Heart right ventricle (tissue), 16 donors: Measurements from ENCODE around the gene SYCE3. TPM values are rescaled to one million over a fixed set of nuclear protein-coding genes. Genes with fewer than 3 reads are reported as not detected.

Source experiments
- ATAC-seq, 8 donors: fragments of 200-7000 bp; cut with Tn5 transposase; one replicate each; pipeline ENCODE4 v1.9.1; 2020; ENCODE audit warnings: mild to moderate bottlenecking in 8 of 8, moderate library complexity in 8 of 8, moderate number of reproducible peaks in 1 of 8
- DNase-seq, 2 donors: peaks; one replicate each; pipeline ENCODE4 v3.0.0-alpha.2; 2020
- H3K27ac ChIP-seq, 10 donors: fragments of 200-600 bp; sonication (generic) in 2 of 10; one replicate each; pipeline versions ENCODE4 v1.5.0 to v1.8.0; 2020 to 2022; ENCODE audit warnings: mild to moderate bottlenecking in 3 of 10
- H3K27me3 ChIP-seq, 7 donors: fragments of 200-600 bp; one replicate each; pipeline ENCODE4 v1.8.0; 2021 to 2022; ENCODE audit warnings: mild to moderate bottlenecking in 2 of 7
- H3K36me3 ChIP-seq, 9 donors: fragments of 200-600 bp; sonication (generic) in 1 of 9; one replicate each; pipeline versions ENCODE4 v1.5.0 to v1.8.0; 2020 to 2022; ENCODE audit warnings: mild to moderate bottlenecking in 2 of 9
- H3K4me1 ChIP-seq, 9 donors: fragments of 200-600 bp; sonication (generic) in 1 of 9; one replicate each; pipeline versions ENCODE4 v1.5.0 to v1.8.0; 2020 to 2022; ENCODE audit warnings: mild to moderate bottlenecking in 4 of 9
- H3K4me3 ChIP-seq, 10 donors: fragments of 200-600 bp; sonication (generic) in 2 of 10; one replicate each; pipeline versions ENCODE4 v1.5.0 to v1.8.0; 2020 to 2022; ENCODE audit warnings: mild to moderate bottlenecking in 7 of 10, moderate library complexity in 2 of 10
- H3K9me3 ChIP-seq, 11 donors: fragments of 200-600 bp in 10 of 11; sonication (generic) in 2 of 11; one replicate each; pipeline versions ENCODE4 v1.5.0 to v1.8.0; 2013 to 2022; ENCODE audit warnings: mild to moderate bottlenecking in 2 of 11, control low read depth in 1 of 11, moderate library complexity in 1 of 11
- WGBS, 2 donors: extraction: QIAGEN DNeasy Blood & Tissue Kit; methylation state at CpG; one replicate each; pipeline ENCODE4 v1.1.7; 2013; ENCODE audit warnings: inconsistent platforms in 1 of 2; 5-methylcytosine and 5-hydroxymethylcytosine counted together
- intact Hi-C, 10 donors: fragments of 100-400 bp; cut with DNase I; formaldehyde crosslinking; loops; one replicate each; pipeline versions ENCODE4 v1.11.1 to v1.14.2; 2022
- long read RNA-seq, 3 donors: library from polyadenylated mRNA; unstranded; transcript quantifications; one replicate each; pipeline ENCODE4 v2.0.0, GENCODE V29; 2020 to 2021
- polyA plus RNA-seq, 2 donors: library from polyadenylated mRNA; stranded (reverse); fragments of 200-250 nt; gene quantifications; one replicate each; pipeline ENCODE4 v1.2.3, GENCODE V29; 2013
- total RNA-seq, 10 donors: library from RNA; stranded (reverse); fragmentation: NEBNext Ultra II Directional in 3 of 10; extraction: Animal tissue kit (Norgen Biotek cat#: 25700) in 3 of 10; gene quantifications; one replicate each; pipeline versions ENCODE4 v1.2.1 to v1.2.4, GENCODE V29; 2021 to 2023
- TF ChIP-seq, protein P1 (sequence below), 9 donors: fragments of 200-600 bp; sonication (generic) in 2 of 9; IDR thresholded peaks; one replicate each; pipeline versions ENCODE4 v1.5.0 to v1.8.0; 2021 to 2022; ENCODE audit warnings: antibody characterized with exemption in 9 of 9, mild to moderate bottlenecking in 5 of 9, moderate library complexity in 1 of 9
- donor health status: Arrhythmogenic right ventricular cardiomyopathy.
- donor health status: ischemic (EF 13 %, LVEDD 7.1; RV severe dilation, severe dysfunction).
- donor health status: healthy with polysubstance abuse.
- donor health status: DM: no; HTN: yes; CAD: no.
- donor health status: DM: no; HTN: no; CAD: no.
- donor health status: ischemic (EF 25% LVEDD 6.9; RV normal size, moderate dysfunction).
- donor health status: ischemic (EF 25% LVEDD 5.7; RV mildly dilated, moderate dysfunction).
- donor health status: healthy.
- donor health status: DM: yes; HTN: yes; CAD: no.
- donor health status: Ischemic cardiomyopathy.
- donor health status: ischemic (EF 35%, LVEDD 5.7; RV mildly dilated, moderate dysfunction).
- donor health status: nonischemic (EF 11% LVEDD 7.7; RV severe dilation, severe dysfunction).
- donor health status: DM: yes; HTN: yes; CAD: no.
- donor health status: PGD.
- donor health status: ischemic (EF 29% LVEDD 5.4; RV normal size, mild dysfunction).
- donor health status: nonischemic (EF 23%, LVEDD 6.1; RV moderate dilation, normal function).

The SYCE3 gene, protein sequence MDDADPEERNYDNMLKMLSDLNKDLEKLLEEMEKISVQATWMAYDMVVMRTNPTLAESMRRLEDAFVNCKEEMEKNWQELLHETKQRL
- total RNA-seq (under 1 TPM in 2 of 10 donors, not detected in 8; 0.74 to 0.90 TPM), polyA plus RNA-seq (not detected)
- long read RNA-seq, donor 1 = 0 reads
- long read RNA-seq, donor 2 = 0 reads
- long read RNA-seq, donor 3 = 0 reads

DNA sequence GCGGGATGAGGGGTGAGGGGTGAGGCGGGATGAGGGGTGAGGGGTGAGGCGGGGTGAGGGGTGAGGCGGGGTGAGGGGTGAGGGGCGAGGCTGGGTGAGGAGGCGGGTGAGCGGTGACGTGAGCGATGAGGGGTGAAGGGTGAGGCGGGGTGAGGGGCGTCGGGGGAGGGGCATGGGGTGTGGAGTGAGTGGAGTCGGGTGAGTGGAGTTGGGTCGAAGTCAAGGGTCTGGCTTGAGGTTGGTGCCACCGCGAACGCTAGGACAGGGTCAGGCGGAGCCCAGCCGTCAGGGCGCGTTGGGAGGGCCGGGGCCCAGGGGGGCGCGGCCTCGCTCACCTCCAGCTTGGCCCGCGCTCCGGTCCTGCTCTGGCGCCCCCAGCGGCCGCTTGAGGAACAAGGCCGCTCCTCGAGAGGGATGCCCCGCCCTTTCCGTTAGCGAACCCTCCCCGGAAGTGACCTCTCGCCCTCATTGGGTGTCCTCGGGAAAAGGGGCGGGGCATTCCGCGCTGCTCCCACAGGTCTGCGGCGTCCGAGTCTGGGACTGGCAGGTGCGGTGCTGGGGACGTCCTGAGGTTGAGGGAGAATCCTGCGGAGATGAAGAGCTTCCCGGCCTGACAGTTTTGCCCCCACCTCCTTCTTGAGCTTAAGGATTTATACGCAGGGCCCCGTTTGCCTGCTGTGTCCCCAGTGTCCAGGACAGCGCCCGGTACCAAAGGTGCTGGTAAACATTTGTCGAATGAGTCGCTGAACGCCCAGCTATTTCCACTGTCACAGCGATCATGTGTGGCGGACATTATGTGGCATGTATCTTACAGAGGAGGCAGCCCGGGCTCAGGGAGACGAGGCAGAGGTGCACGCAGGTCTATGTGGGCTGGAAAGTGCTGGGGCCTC, at the start of gene SYCE3:
Gene SYCE3 (minus strand): TSS at position 397 of the 890 bp plus-strand sequence. CDS start 6,514 bp downstream, outside the sequence.
- intact Hi-C loops = loop anchor here in 2 of 10 donors (2.0 to 5.0 kb wide), 2 partner anchors 20 to 35 kb away; partner anchors contain the start of genes CHKB (in 1 of the 2) and SCO2 (in 1 of the 2)
- Histone ChIP-seq H3K9me3 (no peaks in the 10 kb centered on the region), H3K36me3 (peaks cover 0 to 8% (median 0%) of the 10 kb centered on the region in 9 donors), H3K4me3 (peak within 1 kb of the TSS; percentile 44 to 87 (median 65)), H3K27ac (peak within 1 kb of the TSS; percentile 47 to 91 (median 86)), H3K4me1 (peaks cover 0 to 20% (median 7%) of the 10 kb centered on the region in 9 donors), H3K27me3 (no peaks in the 10 kb centered on the region)
- ATAC-seq (peak; percentile 94 to 98 (median 96)), DNase-seq (peak; percentile 97)
- WGBS, 2 donors = 3 to 7% methylated on average over 51 to 61 of the region's 61 CpGs
- TF ChIP-seq, protein P1, sequence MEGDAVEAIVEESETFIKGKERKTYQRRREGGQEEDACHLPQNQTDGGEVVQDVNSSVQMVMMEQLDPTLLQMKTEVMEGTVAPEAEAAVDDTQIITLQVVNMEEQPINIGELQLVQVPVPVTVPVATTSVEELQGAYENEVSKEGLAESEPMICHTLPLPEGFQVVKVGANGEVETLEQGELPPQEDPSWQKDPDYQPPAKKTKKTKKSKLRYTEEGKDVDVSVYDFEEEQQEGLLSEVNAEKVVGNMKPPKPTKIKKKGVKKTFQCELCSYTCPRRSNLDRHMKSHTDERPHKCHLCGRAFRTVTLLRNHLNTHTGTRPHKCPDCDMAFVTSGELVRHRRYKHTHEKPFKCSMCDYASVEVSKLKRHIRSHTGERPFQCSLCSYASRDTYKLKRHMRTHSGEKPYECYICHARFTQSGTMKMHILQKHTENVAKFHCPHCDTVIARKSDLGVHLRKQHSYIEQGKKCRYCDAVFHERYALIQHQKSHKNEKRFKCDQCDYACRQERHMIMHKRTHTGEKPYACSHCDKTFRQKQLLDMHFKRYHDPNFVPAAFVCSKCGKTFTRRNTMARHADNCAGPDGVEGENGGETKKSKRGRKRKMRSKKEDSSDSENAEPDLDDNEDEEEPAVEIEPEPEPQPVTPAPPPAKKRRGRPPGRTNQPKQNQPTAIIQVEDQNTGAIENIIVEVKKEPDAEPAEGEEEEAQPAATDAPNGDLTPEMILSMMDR (IDR thresholded peaks at IDR 0.05) = peak; percentile 88 to 99 (median 98)

DNA sequence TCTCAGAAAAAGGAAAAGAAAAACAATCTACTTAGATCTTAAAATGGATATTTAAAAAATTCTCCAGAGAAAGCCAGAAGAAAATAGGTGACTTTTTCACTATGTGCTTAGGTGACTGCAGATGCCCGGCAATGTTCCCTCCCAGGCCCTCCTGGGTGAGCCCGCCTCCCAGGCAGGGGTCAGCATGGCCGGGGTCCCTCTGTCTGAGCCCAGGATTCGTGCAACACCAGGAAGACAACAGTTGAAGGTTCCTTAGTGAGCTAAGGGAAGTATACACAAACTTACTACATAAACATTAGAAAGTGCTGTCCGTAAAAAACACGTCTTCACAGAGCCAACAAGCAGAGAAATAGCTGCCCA, 49.4 kb upstream of the SYCE3 start:
- Histone ChIP-seq H3K27ac (no peak overlapping the region), H3K4me1 (peaks cover 0 to 11% (median 0%) of the 10 kb centered on the region in 9 donors), H3K4me3 (no peak overlapping the region), H3K9me3 (no peaks in the 10 kb centered on the region), H3K36me3 (no peaks in the 10 kb centered on the region), H3K27me3 (peaks cover 0 to 24% (median 7%) of the 10 kb centered on the region in 7 donors)
- WGBS, 2 donors = 62 to 66% methylated on average over 6 of the region's 6 CpGs
- no peak for DNase-seq
- no peak for ATAC-seq
- intact Hi-C loops = no loop called here
- TF ChIP-seq, protein P1 (IDR thresholded peaks at IDR 0.05) = no peak

DNA sequence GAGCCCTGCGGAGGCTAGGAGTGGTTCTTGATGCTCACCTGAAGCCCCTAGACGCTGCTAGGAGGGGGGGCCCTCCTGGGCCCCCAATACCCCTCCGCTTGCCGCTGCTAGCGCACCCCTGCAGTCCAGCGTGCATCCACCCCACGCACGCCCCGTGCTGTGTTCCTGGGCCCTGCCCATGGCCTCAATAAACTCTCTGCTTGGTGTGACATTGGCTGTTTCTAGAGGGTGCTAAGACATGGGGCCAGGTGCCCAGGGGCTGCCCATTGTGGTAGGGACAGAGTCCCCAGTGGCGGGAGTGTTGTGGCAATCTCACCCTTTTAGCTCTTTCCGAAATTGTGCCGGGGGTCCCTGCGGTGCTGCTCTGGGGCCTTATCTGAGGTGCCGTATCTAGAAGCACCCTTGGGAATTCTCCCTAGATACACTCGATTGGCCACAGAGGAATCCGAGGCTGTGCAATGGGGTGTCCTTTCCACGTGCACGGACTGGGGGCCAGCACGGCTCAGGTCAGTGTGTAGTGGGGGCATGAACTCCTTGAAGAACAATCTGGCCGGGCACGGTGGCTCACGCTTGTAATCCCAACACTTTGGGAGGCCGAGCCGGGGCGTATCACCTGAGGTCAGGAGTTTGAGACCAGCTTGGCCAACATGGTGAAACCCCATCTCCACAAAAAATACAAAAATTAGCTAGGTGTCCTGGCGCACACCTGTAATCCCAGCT, 48.8 kb upstream of the SYCE3 start:
- peaks cover 0 to 31% (median 12%) of the 10 kb centered on the region in 7 donors for H3K27me3 ChIP-seq
- DNase-seq (no peak), ATAC-seq (no peak)
- H3K4me3 ChIP-seq = no peak overlapping the region
- no peaks in the 10 kb centered on the region for H3K9me3 ChIP-seq
- no peak overlapping the region for H3K27ac ChIP-seq
- no peaks in the 10 kb centered on the region for H3K36me3 ChIP-seq
- intact Hi-C loops = no loop called here
- 85 to 87% methylated on average over 26 of the region's 26 CpGs for WGBS, 2 donors
- H3K4me1 ChIP-seq = peaks cover 0 to 11% (median 0%) of the 10 kb centered on the region in 9 donors
- TF ChIP-seq, protein P1 (IDR thresholded peaks at IDR 0.05) = no peak

DNA sequence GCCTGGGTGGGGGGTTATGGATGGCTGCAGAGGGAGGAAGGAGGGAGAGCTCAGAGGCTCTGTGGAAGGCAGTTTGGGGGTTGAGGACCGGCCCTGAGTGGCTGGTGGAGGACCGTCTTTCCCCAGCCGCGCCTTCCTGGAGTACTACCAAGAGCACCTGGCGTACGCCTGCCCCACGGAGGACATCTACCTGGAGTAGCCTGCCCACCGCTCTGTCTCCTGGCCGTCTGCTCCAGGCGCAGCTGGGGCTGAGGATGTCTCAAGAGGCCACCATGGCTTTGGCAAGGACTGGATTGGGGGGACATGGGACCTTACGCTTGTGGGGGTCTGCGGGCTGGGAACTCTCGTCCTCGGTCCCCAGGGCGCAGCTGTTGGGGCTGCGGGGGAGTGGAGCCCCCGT, 47.9 kb upstream of the SYCE3 start:
- 84 to 87% methylated on average over 17 of the region's 17 CpGs for WGBS, 2 donors
- ATAC-seq = no peak
- no peak overlapping the region for H3K27ac ChIP-seq
- H3K27me3 ChIP-seq = peaks cover 0 to 37% (median 21%) of the 10 kb centered on the region in 7 donors
- no peaks in the 10 kb centered on the region for H3K36me3 ChIP-seq
- no peak for DNase-seq
- intact Hi-C loops = no loop called here
- peaks cover 0 to 11% (median 0%) of the 10 kb centered on the region in 9 donors for H3K4me1 ChIP-seq
- TF ChIP-seq, protein P1 (IDR thresholded peaks at IDR 0.05) = no peak
- no peaks in the 10 kb centered on the region for H3K9me3 ChIP-seq
- H3K4me3 ChIP-seq = no peak overlapping the region
